ENCODE measurements around the gene ORAI3. TPM values are rescaled to one million over a fixed set of nuclear protein-coding genes. Genes with fewer than 3 reads are reported as not detected.

The ORAI3 gene
- total RNA-seq, 1 experiment from 2014 or later: 10.8 TPM

- Mint-ChIP-seq H3K4me1 (peaks cover 9% of the 10 kb centered on the region), H3K4me3 (peak overlapping the region; percentile 90), H3K27me3 (ENCODE audit: low read depth) (peaks cover 26% of the 10 kb centered on the region), H3K36me3 (no peaks in the 10 kb centered on the region), H3K9me3 (peaks cover 3% of the 10 kb centered on the region; the same call in 1 of the 2 replicates), H3K27ac (peak overlapping the region; percentile 47; the same call in 1 of the 2 replicates)
- TF ChIP-seq TCF7 (CRISPR knock-in tag; IDR thresholded peaks at IDR 0.05; ENCODE audit: low read depth) (no peak), AFF4 (CRISPR knock-in tag; IDR thresholded peaks at IDR 0.05; ENCODE audit: borderline replicate concordance) (no peak), RORB (CRISPR knock-in tag; IDR thresholded peaks at IDR 0.05) (no peak), NFATC4 (CRISPR knock-in tag; IDR thresholded peaks at IDR 0.05) (no peak), PRDM15 (CRISPR knock-in tag; IDR thresholded peaks at IDR 0.05) (no peak), ZNF671 (CRISPR knock-in tag; IDR thresholded peaks at IDR 0.05) (no peak), ZBTB21 (CRISPR knock-in tag; IDR thresholded peaks at IDR 0.05; ENCODE audit: borderline replicate concordance) (no peak), USF2 (CRISPR knock-in tag; IDR thresholded peaks at IDR 0.05) (no peak), GABPB1 (CRISPR knock-in tag; IDR thresholded peaks at IDR 0.05) (no peak), ZNF281 (CRISPR knock-in tag; IDR thresholded peaks at IDR 0.05) (no peak)
- POLR2A ChIA-PET: interaction anchor here (1.4 kb wide), 1 partner anchor 28 kb away, joined by 4 read pairs; no protein-coding TSS in a partner anchor
- DNase-seq (ENCODE audit: low spot score) (no peak), ATAC-seq (no peak)
- CTCF ChIA-PET: interaction anchor here (0.7 to 5.1 kb wide), 13 partner anchors 10 to 98 kb away, joined by 3 to 95 read pairs (median 8); no protein-coding TSS in a partner anchor
These were observed 45.9 kb upstream of the ORAI3 start for GRCh38 chr16:30903002-30903401.

GRCh38 chr16:30903596-30903995 is 45.3 kb upstream of the ORAI3 start:
- ChIA-PET POLR2A (no interaction called here), CTCF (interaction anchor here (5.1 kb wide), 1 partner anchor 58 kb away, joined by 95 read pairs; no protein-coding TSS in a partner anchor)
- Mint-ChIP-seq H3K4me3 (no peak overlapping the region), H3K36me3 (no peaks in the 10 kb centered on the region), H3K4me1 (peaks cover 9% of the 10 kb centered on the region), H3K9me3 (peaks cover 3% of the 10 kb centered on the region; the same call in 1 of the 2 replicates), H3K27me3 (ENCODE audit: low read depth) (peaks cover 26% of the 10 kb centered on the region), H3K27ac (peak overlapping the region; percentile 57; the same call in 1 of the 2 replicates)
- ATAC-seq (no peak), DNase-seq (ENCODE audit: low spot score) (no peak)
- TF ChIP-seq FOXK1 (CRISPR knock-in tag; IDR thresholded peaks at IDR 0.05) (no peak), FOXP1 (CRISPR knock-in tag; IDR thresholded peaks at IDR 0.05; ENCODE audit: borderline replicate concordance) (no peak), ZNF512 (CRISPR knock-in tag; IDR thresholded peaks at IDR 0.05; ENCODE audit: borderline replicate concordance) (no peak), ETV6 (CRISPR knock-in tag; IDR thresholded peaks at IDR 0.05) (no peak), CREB1 (CRISPR knock-in tag; IDR thresholded peaks at IDR 0.05) (no peak), FOXJ3 (CRISPR knock-in tag; IDR thresholded peaks at IDR 0.05; ENCODE audit: borderline replicate concordance) (no peak), E2F4 (CRISPR knock-in tag; IDR thresholded peaks at IDR 0.05; ENCODE audit: borderline replicate concordance, low read depth) (no peak)

All from WTC11 (cell line).